Activated CD8-positive, alpha-beta T cell treated with anti-CD3 and anti-CD28 coated beads for 36 hours (primary cell): ENCODE results near the gene RPL36AL. TPM values are rescaled to one million over a fixed set of nuclear protein-coding genes. Genes with fewer than 3 reads are reported as not detected.
"Not testable (repeated sequence)": the region's sequence is repeated elsewhere in the genome, so short reads cannot be mapped to it uniquely, and the experiment has no call there.

ENCODE experiments used
- ATAC-seq: fragments of 200-7000 bp; cut with Tn5 transposase; one replicate; pipeline ENCODE4 v1.10.0; 2021; ENCODE audit warnings: mild to moderate bottlenecking, moderate library complexity
- CTCF ChIA-PET: fragments of 350-600 bp; sonication (Branson Sonifier 250); formaldehyde crosslinking; loops from one replicate; lab custom pipeline; 2021; ENCODE audit warnings: antibody characterized with exemption; lab: Charles Lee
- POLR2A ChIA-PET: fragments of 350-600 bp; sonication (Branson Sonifier 250); formaldehyde crosslinking; loops from one replicate; lab custom pipeline; 2021; ENCODE audit warnings: antibody characterized with exemption; lab: Charles Lee
- DNase-seq: peaks from one replicate; pipeline ENCODE4 v3.0.0-alpha.2; 2020
- H3K27ac Mint-ChIP-seq: one replicate; pipeline ENCODE4 v1.8.0; 2021; ENCODE audit warnings: mild to moderate bottlenecking, mixed read lengths
- H3K27me3 Mint-ChIP-seq: one replicate; pipeline ENCODE4 v1.8.0; 2021; ENCODE audit warnings: mixed read lengths
- H3K36me3 Mint-ChIP-seq: one replicate; pipeline ENCODE4 v1.8.0; 2021; ENCODE audit warnings: low read depth, mixed read lengths
- H3K4me1 Mint-ChIP-seq: one replicate; pipeline ENCODE4 v1.8.0; 2021; ENCODE audit warnings: low read depth, mixed read lengths
- H3K4me3 Mint-ChIP-seq: one replicate; pipeline ENCODE4 v1.8.0; 2021; ENCODE audit warnings: mild to moderate bottlenecking, moderate library complexity, mixed read lengths
- H3K9me3 Mint-ChIP-seq: one replicate; pipeline ENCODE4 v1.8.0; 2021; ENCODE audit warnings: mixed read lengths
- intact Hi-C: fragments of 100-400 bp; cut with micrococcal nuclease; formaldehyde crosslinking; loops from one replicate; pipeline ENCODE4 v1.10.0; 2022
- total RNA-seq, 2 experiments: library from RNA; stranded (reverse); gene quantifications; one replicate each; pipeline ENCODE4 v1.2.3, GENCODE V29; 2021
- TF ChIP-seq, protein P1 (sequence below): fragments of 200-600 bp; IDR thresholded peaks from one replicate; pipeline ENCODE4 v1.8.0; 2022; ENCODE audit warnings: antibody characterized with exemption, mild to moderate bottlenecking

RPL36AL gene
- total RNA-seq, 2 experiments from 2014 or later: 214 to 231 TPM

DNA sequence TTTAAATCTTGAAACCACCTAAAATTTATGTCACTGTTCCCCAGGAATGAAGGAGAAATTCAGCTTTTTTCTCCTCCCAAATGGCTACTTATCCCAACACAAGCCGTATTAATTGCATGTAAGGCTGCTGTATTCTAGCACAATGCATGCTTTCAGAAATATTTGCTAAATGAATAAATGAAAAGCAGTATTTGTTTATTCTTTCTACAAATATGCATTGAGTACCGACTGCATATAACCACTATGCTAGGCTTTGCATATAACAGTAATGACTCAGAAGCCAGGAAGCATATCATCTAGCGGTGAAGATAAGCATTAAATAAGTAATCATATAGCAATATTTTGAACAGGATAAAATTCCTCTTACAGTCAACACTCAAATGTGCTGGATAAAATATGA, 27.4 kb downstream of the RPL36AL start:
- intact Hi-C loops: no loop called here
- no peaks in the 10 kb centered on the region for H3K9me3 Mint-ChIP-seq
- no peaks in the 10 kb centered on the region for H3K27me3 Mint-ChIP-seq
- ChIA-PET POLR2A (interaction anchor here (6.9 kb wide), 1 partner anchor 8 kb away, joined by 110 read pairs; the partner anchor contains the start of gene RPS29), CTCF (no interaction called here)
- no peak overlapping the region for H3K4me3 Mint-ChIP-seq
- no peak for DNase-seq
- H3K27ac Mint-ChIP-seq: no peak overlapping the region
- ATAC-seq: no peak
- TF ChIP-seq, protein P1, sequence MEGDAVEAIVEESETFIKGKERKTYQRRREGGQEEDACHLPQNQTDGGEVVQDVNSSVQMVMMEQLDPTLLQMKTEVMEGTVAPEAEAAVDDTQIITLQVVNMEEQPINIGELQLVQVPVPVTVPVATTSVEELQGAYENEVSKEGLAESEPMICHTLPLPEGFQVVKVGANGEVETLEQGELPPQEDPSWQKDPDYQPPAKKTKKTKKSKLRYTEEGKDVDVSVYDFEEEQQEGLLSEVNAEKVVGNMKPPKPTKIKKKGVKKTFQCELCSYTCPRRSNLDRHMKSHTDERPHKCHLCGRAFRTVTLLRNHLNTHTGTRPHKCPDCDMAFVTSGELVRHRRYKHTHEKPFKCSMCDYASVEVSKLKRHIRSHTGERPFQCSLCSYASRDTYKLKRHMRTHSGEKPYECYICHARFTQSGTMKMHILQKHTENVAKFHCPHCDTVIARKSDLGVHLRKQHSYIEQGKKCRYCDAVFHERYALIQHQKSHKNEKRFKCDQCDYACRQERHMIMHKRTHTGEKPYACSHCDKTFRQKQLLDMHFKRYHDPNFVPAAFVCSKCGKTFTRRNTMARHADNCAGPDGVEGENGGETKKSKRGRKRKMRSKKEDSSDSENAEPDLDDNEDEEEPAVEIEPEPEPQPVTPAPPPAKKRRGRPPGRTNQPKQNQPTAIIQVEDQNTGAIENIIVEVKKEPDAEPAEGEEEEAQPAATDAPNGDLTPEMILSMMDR: no peak
- H3K36me3 Mint-ChIP-seq: no peaks in the 10 kb centered on the region
- H3K4me1 Mint-ChIP-seq: peaks cover 11% of the 10 kb centered on the region

- DNase-seq (no peak), ATAC-seq (no peak)
- intact Hi-C loops: no loop called here
- Mint-ChIP-seq H3K27me3 (peaks cover 2% of the 10 kb centered on the region), H3K4me3 (no peak overlapping the region), H3K36me3 (peaks cover 21% of the 10 kb centered on the region), H3K27ac (no peak overlapping the region), H3K4me1 (peaks cover 11% of the 10 kb centered on the region), H3K9me3 (no peaks in the 10 kb centered on the region)
- CTCF ChIA-PET: no interaction called here
- TF ChIP-seq, protein P1: no peak
- POLR2A ChIA-PET: no interaction called here
Observed at GRCh38 chr14:49589387-49589786, 31.0 kb downstream of the RPL36AL start.

GRCh38 chr14:49586673-49587460, 33.6 kb downstream of the RPL36AL start:
- TF ChIP-seq, protein P1: peak; percentile 99
- intact Hi-C loops: no loop called here
- ChIA-PET POLR2A (interaction anchor here (0.5 to 5.8 kb wide), 17 partner anchors 10 to 499 kb away, joined by 3 to 110 read pairs (median 3); partner anchors contain the start of genes KLHDC2, LRR1, MGAT2 and RPL36AL), CTCF (interaction anchor here (0.6 to 4.5 kb wide), 18 partner anchors 8 to 181 kb away, joined by 3 to 27 read pairs (median 4); partner anchors contain the start of genes DNAAF2, KLHDC2, LRR1 and MGAT2)
- H3K4me1 Mint-ChIP-seq: peaks cover 33% of the 10 kb centered on the region
- ATAC-seq: peak; percentile 45
- no peaks in the 10 kb centered on the region for H3K9me3 Mint-ChIP-seq
- peak overlapping the region; percentile 91 for H3K4me3 Mint-ChIP-seq
- H3K27me3 Mint-ChIP-seq: peaks cover 2% of the 10 kb centered on the region
- H3K27ac Mint-ChIP-seq: peak overlapping the region; percentile 96
- DNase-seq: peak; percentile 87
- peaks cover 46% of the 10 kb centered on the region for H3K36me3 Mint-ChIP-seq

DNA sequence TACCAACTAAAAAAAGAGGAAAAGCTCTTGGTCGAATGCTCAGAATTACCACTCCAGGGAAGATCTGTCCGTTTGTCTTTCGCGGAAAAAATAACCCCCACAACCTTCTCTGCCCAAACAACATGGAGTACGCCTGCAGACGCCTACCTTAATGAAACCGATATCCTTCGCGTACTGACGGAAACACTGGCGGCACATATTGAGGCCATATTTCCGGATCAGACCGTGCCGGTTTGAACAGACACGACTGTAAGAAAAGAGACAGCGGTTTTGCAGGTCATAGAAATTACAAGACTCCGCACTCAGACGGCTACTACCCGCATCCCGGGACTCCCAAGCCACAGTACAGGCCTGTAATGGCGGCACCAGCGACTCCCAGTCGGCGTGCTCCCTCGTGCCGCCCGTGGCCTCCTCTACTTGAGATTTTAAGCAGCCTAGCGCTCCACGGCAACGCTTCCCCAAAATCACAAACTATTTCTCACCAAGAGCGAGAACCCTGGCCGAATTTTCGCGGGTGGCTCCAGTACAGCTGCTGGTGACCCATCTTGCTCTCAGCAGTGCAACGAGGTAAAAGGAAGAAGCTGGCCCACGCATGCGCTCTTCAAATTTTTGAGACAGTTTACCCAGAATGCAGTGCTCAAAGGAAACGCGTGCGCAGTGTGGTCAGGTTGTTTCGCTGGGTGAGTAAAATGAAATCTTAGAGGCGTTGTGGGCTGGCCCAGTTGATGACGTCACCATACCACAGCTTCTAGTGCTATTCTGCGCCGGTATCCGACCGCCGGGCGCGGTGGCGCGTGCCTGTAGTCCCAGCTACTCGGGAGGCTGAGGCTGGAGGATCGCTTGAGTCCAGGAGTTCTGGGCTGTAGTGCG, 34.4 kb downstream of the RPL36AL start, which contains the start of gene RPS29:
RPS29 (minus strand) TSS at position 578 of the 870 bp plus-strand sequence; CDS start at position 544, 34 bp downstream.
- Mint-ChIP-seq H3K36me3 (peaks cover 54% of the 10 kb centered on the region), H3K27me3 (peaks cover 2% of the 10 kb centered on the region), H3K4me3 (peak within 1 kb of the TSS; percentile 91), H3K27ac (peak within 1 kb of the TSS; percentile 96), H3K4me1 (peaks cover 41% of the 10 kb centered on the region), H3K9me3 (no peaks in the 10 kb centered on the region)
- POLR2A ChIA-PET: interaction anchor here (0.5 to 5.8 kb wide), 22 partner anchors 9 to 853 kb away, joined by 3 to 110 read pairs (median 3); partner anchors contain the start of genes ARF6, DNAAF2, KLHDC2 and LRR1
- peak; percentile 82 for ATAC-seq
- peak; percentile 99 for DNase-seq
- TF ChIP-seq, protein P1: no peak
- intact Hi-C loops: no loop called here
- CTCF ChIA-PET: interaction anchor here (1.0 to 4.5 kb wide), 14 partner anchors 8 to 182 kb away, joined by 3 to 27 read pairs (median 4); partner anchors contain the start of genes DNAAF2, KLHDC2, LRR1 and MGAT2

DNA sequence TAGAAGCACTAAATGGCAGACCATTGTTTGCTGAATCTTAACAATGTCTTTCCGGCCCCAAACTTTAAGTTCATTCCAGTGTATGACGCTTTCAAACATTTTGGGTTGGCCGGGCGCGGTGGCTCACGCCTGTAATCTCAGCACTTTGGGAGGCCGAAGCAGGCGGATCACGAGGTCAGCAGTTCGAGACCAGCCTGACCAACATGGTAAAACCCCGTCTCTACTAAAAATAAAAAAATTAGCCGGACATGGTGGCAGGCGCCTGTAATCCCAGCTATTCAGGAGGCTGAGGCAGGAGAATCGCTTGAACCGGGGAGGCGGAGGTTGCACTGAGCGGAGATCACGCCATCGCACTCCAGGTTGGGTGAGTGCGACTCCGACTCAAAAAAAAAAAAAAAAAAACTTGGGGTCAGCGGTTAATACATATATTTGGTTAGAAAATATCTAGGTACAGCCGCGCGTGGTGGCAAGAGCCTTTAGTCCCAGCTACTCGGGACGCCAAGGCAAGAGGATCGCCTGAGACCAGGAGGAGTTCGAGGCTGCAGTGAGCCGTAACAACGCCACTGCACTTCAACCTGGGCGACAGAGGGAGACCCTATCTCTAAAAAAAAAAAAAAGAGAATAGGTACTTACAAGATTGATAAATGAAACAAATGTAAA, 35.3 kb downstream of the RPL36AL start:
- intact Hi-C loops, H3K9me3 Mint-ChIP-seq, ATAC-seq, H3K27me3 Mint-ChIP-seq: not testable (repeated sequence)
- Mint-ChIP-seq H3K27ac (peak overlapping the region; percentile 96), H3K4me3 (peak overlapping the region; percentile 91), H3K4me1 (peaks cover 45% of the 10 kb centered on the region), H3K36me3 (peaks cover 57% of the 10 kb centered on the region)
- peak; percentile 49 for DNase-seq
- POLR2A ChIA-PET: interaction anchor here (0.6 to 5.8 kb wide), 15 partner anchors 8 to 852 kb away, joined by 3 to 110 read pairs (median 4); partner anchors contain the start of genes ARF6, DNAAF2, LRR1 and MGAT2
- CTCF ChIA-PET: interaction anchor here (0.7 to 4.5 kb wide), 6 partner anchors 14 to 277 kb away, joined by 3 to 25 read pairs (median 3); partner anchors contain the start of genes DNAAF2, LRR1, MGAT2 and RPL36AL
